Testis (tissue), 3 donors: ENCODE measurements around the gene CLDN4. TPM values are rescaled to one million over a fixed set of nuclear protein-coding genes. Genes with fewer than 3 reads are reported as not detected.
A peak's percentile ranks its signal among the peaks of the same experiment; 100 is the strongest.

Source experiments
- DNase-seq: peaks from one replicate; pipeline ENCODE4 v3.0.0-alpha.2; 2019
- H3K27ac ChIP-seq, 2 donors: fragments of 200-600 bp; sonication (generic); one replicate each; pipeline ENCODE4 v1.5.1; 2019
- H3K27me3 ChIP-seq: fragments of 200-600 bp; sonication (generic); one replicate; pipeline ENCODE4 v1.5.1; 2019
- H3K36me3 ChIP-seq: fragments of 200-600 bp; sonication (generic); one replicate; pipeline ENCODE4 v1.5.1; 2017; ENCODE audit warnings: low read depth; ENCODE audit errors: missing control alignments
- H3K4me1 ChIP-seq: fragments of 200-600 bp; sonication (generic); one replicate; pipeline ENCODE4 v1.5.1; 2019
- H3K4me3 ChIP-seq, 2 donors: fragments of 200-600 bp; sonication (generic); one replicate each; pipeline ENCODE4 v1.5.1; 2017 to 2019
- H3K9me3 ChIP-seq: fragments of 200-600 bp; sonication (generic); one replicate; pipeline ENCODE4 v1.5.1; 2017
- CTCF ChIP-seq, 3 experiments: fragments of 450-650 bp in 2 of 3; fragments of 200-600 bp in 1 of 3; sonication (generic) in 1 of 3; IDR thresholded peaks; one replicate each; pipeline ENCODE4 v1.5.1; 2016 to 2019; ENCODE audit warnings: antibody characterized with exemption in 3 of 3, mild to moderate bottlenecking in 2 of 3, moderate library complexity in 1 of 3
- POLR2A ChIP-seq: fragments of 450-650 bp; IDR thresholded peaks from one replicate; pipeline ENCODE4 v1.6.1; 2017; ENCODE audit warnings: antibody characterized with exemption, mild to moderate bottlenecking, moderate library complexity
- WGBS, 2 donors: methylation state at CpG; one replicate each; pipeline ENCODE4 v1.1.5; 2018; 5-methylcytosine and 5-hydroxymethylcytosine counted together
- intact Hi-C: fragments of 100-400 bp; cut with DNase I; formaldehyde crosslinking; loops from one replicate; pipeline ENCODE4 v1.15.1; 2023; ENCODE audit warnings: low total_unique reads
- polyA plus RNA-seq: library from polyadenylated mRNA; stranded (reverse); fragments of 350-450 nt; fragmentation: Illumina TruSeq; extraction: RNeasy Lipid Tissue Mini Kit (QIAGEN cat#74804); gene quantifications from one replicate; pipeline ENCODE4 v1.2.3, GENCODE V29; 2014; ENCODE audit warnings: low read depth, low replicate concordance; ENCODE audit not compliant: insufficient read depth
- total RNA-seq, 2 donors: library from RNA; depleted of rRNA; stranded (reverse); fragments of >200 nt; gene quantifications; one replicate each; pipeline ENCODE4 v1.2.3, GENCODE V29; 2016

CLDN4 gene
- total and polyA plus RNA-seq, 3 donors from 2014 or later, result 0.93 to 4.3 (median 0.94) TPM

DNA sequence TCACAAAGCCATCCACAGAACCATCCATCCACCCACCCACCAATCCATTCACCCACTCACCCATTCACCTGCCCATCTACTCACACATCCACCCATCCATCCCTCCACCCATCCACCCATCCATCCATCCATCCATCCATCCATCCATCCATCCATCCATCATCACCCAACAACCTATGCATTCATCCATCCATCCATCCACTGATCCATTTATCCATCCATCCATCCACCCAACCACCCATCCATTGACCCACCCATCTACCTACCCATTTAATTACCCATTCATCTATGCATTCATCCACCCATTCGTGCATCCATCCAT is 35.6 kb downstream of the CLDN4 start:
- TF ChIP-seq CTCF (IDR thresholded peaks at IDR 0.05) (no peak), POLR2A (no peak)

DNA sequence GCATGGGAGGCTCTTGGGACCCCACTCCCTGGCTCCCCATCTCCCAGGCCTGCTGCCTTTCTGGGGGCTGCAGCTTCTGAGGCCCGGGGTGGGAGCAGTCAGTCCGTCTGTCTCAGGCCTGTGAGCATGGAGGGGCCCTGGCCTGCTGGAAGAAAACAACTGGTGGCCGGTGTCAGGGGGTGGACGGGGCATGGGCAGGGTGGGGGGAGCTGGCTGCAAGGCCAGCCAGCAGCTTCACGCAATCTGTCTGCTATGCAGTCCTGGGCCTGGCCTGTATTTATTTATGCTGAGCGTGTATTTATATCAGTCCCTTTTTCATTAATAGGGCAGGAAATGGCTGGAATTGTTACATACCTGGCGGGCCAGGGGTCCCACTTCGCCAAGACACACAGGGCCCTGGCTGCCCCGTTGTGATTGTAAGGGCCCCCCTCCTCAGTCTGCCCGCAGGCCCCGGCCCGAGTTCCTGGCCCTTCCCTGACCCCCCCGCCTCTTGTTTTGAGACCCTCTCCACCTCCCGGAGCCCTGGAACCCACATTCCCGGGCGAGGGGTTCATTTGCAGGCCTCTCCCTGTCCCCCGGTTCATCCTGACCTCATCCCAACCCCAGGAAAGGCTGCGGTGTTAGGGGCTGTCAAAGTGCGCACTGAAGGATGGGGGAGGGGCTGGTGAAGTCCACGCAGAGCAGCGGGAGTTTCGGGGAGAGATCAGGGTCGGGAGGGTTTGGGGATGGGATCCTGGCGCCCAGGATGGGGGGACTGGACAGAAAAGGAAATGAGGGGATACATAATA is 38.4 kb downstream of the CLDN4 start:
- Histone ChIP-seq H3K27ac (peak overlapping the region; percentile 6 to 16), H3K36me3 (no peaks in the 10 kb centered on the region), H3K27me3 (no peaks in the 10 kb centered on the region), H3K4me1 (peaks cover 13% of the 10 kb centered on the region), H3K4me3 (no peak overlapping the region), H3K9me3 (no peaks in the 10 kb centered on the region)
- no peak for DNase-seq
- WGBS, 2 donors, result 63 to 68% methylated on average over 23 to 24 of the region's 24 CpGs
- intact Hi-C loops, result loop anchor here (10.0 kb wide), 1 partner anchor 336 kb away; no protein-coding TSS in a partner anchor
- no peak for TF ChIP-seq POLR2A
- no peak for TF ChIP-seq CTCF (IDR thresholded peaks at IDR 0.05)

More for the DNA sequence above, 35.6 kb downstream of the CLDN4 start:
- intact Hi-C loops, result loop anchor here (10.0 kb wide), 1 partner anchor 338 kb away; no protein-coding TSS in a partner anchor
- no peaks in the 10 kb centered on the region for H3K27me3 ChIP-seq
- peaks cover 13% of the 10 kb centered on the region for H3K4me1 ChIP-seq
- H3K9me3 ChIP-seq, result no peaks in the 10 kb centered on the region
- no peak overlapping the region for H3K4me3 ChIP-seq
- WGBS, 2 donors, result 87 to 93% methylated on average over 1 of the region's 1 CpG
- no peak overlapping the region for H3K27ac ChIP-seq
- H3K36me3 ChIP-seq, result no peaks in the 10 kb centered on the region
- DNase-seq, result no peak

DNA sequence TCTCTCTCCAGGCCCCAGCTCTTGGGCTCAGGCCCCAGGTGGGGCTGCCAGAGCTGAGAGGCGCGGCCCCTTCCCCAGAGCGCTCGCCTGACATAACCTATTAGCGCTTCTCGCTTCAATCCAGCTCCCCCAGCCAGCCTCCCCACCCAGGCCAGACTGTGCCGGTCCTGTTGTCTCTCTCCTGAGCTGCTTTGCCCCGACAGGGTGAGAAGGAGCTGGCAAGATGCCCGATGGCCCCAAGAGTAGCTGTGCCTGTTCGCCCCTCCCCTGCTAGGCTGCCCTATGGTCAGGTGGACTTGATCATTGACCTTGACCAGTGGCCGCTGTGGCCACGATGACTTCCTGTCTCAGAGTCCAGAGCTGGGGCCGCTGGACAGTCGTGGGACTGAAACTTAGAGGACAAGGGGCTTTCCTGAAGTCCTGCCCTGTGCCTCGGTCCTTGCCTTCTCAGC is 39.3 kb downstream of the CLDN4 start:
- Histone ChIP-seq H3K9me3 (no peaks in the 10 kb centered on the region), H3K27me3 (no peaks in the 10 kb centered on the region), H3K27ac (peak overlapping the region in 1 of 2 donors; percentile 16), H3K4me1 (peaks cover 13% of the 10 kb centered on the region), H3K36me3 (no peaks in the 10 kb centered on the region), H3K4me3 (no peak overlapping the region)
- WGBS, 2 donors, result 26 to 38% methylated on average over 13 to 15 of the region's 15 CpGs
- no peak for TF ChIP-seq CTCF (IDR thresholded peaks at IDR 0.05)
- DNase-seq, result peak; percentile 44
- intact Hi-C loops, result no loop called here

- WGBS, 2 donors, result 72 to 76% methylated on average over 5 to 14 of the region's 20 CpGs
- no peaks in the 10 kb centered on the region for H3K27me3 ChIP-seq
- no peak for DNase-seq
- intact Hi-C loops, result no loop called here
- no peak for TF ChIP-seq POLR2A
- TF ChIP-seq CTCF (IDR thresholded peaks at IDR 0.05), result no peak
- no peak overlapping the region for H3K27ac ChIP-seq
- no peak overlapping the region for H3K4me3 ChIP-seq
- H3K9me3 ChIP-seq, result no peaks in the 10 kb centered on the region
- peaks cover 13% of the 10 kb centered on the region for H3K4me1 ChIP-seq
- no peaks in the 10 kb centered on the region for H3K36me3 ChIP-seq
Measured at GRCh38 chr7:73871163-73872011, 40.6 kb downstream of the CLDN4 start.
